ENCODE data around the gene NTSR2. TPM values are rescaled to one million over a fixed set of nuclear protein-coding genes. Genes with fewer than 3 reads are reported as not detected.

The NTSR2 gene, protein sequence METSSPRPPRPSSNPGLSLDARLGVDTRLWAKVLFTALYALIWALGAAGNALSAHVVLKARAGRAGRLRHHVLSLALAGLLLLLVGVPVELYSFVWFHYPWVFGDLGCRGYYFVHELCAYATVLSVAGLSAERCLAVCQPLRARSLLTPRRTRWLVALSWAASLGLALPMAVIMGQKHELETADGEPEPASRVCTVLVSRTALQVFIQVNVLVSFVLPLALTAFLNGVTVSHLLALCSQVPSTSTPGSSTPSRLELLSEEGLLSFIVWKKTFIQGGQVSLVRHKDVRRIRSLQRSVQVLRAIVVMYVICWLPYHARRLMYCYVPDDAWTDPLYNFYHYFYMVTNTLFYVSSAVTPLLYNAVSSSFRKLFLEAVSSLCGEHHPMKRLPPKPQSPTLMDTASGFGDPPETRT
- not detected for total RNA-seq
- long read RNA-seq: 0 reads

DNA sequence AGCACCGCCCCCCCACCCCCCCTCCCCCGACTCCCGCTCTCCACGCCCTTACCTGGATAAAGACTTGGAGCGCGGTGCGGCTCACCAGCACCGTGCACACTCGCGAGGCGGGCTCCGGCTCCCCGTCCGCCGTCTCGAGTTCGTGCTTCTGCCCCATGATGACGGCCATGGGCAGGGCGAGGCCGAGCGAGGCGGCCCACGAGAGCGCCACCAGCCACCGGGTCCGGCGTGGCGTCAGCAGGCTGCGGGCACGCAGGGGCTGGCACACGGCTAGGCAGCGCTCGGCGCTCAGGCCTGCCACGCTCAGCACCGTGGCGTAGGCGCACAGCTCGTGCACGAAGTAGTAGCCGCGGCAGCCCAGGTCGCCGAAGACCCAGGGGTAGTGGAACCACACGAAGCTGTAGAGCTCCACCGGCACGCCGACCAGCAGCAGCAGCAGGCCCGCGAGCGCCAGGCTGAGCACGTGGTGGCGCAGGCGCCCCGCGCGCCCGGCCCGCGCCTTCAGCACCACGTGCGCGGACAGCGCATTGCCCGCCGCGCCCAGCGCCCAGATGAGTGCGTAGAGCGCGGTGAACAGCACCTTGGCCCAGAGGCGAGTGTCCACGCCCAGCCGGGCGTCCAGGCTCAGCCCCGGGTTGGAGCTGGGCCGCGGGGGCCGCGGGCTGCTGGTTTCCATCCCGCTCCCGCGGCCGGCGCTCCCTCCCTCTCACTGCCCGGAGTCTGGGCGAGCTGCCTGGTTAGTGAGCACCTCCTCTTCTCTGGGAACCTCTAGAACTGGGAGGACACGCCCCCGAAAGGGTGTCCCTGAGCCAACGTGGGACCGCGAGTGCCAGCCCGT is at the start of gene NTSR2:
NTSR2 (minus strand) TSS at position 742 of the 838 bp plus-strand sequence; CDS start at position 676, 66 bp downstream.
- intact Hi-C loops (cut with DNase I, micrococcal nuclease): no loop called here
- DNase-seq (peak in 1 of 2 donors; percentile 52), ATAC-seq (peak; percentile 97)

DNA sequence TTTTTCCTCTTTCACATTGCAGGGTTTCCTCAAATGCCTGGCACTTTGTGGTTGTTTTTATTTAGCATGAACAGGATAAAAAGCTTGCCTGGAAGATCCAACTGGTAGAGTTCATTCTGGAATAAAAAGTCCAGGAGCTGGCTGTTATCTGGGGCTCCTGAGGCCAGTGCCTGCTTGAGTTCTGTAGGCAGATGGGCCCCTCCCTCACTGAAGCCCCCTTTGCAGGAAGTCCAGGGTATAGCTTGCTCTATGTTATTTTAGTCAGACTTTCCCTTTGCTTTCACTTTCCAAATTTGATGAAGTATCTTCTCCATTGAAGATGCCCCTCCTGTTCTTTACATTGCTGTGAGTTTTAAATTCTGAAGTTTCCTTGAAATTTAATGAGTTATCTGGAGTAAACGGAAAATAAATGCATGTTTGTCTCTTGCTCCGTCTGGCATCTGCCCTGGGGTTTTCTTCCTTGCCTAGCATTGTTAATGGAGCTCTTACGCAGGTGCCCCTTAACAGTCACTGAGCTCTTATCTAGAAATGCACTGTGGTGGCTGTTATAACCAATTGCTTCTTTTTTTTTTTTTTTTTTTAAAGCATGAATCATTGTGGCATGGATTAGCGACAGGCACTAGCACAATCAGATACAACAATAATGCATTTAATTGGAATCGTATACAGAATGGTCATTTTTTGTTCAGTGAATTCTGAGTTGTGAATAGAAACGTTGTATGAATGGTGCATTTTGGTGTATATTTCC is 49.4 kb upstream of the NTSR2 start:
- no peak for ATAC-seq
- no peak for DNase-seq

DNA sequence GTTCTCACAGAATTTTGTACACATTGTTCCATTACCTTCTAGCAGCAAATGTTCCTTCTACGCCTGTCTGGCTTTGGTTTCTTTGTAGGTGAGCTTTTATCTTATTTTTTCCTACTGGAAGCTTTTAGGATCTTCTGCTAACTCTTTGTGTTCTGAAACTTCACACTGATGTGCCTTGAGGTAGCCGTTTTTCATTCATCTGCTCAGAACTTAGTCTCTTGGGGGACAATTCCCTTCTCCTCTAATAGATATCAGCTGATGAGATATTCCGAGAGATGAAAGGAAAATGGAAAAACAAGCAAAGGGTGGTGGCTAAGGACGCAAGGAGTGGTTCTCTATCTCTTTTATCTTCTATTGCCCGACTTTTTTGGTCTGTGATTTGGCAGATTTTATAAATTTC is 48.6 kb upstream of the NTSR2 start:
- intact Hi-C loops (cut with DNase I, micrococcal nuclease): no loop called here
- no peak for ATAC-seq
- DNase-seq: no peak

More for the DNA sequence above, 49.4 kb upstream of the NTSR2 start:
- intact Hi-C loops (cut with DNase I, micrococcal nuclease): no loop called here

DNA sequence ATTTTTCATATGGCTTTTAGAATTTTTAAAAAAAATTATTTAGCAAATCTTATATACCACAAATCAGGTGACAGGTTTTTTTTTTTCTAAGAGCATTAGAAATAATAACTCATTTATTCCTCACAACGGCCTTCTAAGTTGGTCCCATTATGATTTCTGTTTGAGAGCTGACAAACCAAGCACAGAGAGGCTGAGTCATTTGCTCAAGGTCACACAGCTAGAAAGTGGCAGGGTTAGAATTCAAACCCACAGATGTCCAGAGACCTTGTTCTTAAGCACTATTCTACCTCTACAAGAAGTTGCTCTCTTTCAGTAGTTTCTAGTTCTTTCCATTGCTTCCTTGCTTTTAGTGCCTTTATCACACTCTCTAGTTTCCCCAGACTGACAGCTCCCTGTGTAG is 47.6 kb upstream of the NTSR2 start:
- DNase-seq (no peak), ATAC-seq (no peak)
- intact Hi-C loops (cut with DNase I, micrococcal nuclease): no loop called here

- DNase-seq: no peak
These were observed 46.8 kb upstream of the NTSR2 start for GRCh38 chr2:11716689-11717321.

DNA sequence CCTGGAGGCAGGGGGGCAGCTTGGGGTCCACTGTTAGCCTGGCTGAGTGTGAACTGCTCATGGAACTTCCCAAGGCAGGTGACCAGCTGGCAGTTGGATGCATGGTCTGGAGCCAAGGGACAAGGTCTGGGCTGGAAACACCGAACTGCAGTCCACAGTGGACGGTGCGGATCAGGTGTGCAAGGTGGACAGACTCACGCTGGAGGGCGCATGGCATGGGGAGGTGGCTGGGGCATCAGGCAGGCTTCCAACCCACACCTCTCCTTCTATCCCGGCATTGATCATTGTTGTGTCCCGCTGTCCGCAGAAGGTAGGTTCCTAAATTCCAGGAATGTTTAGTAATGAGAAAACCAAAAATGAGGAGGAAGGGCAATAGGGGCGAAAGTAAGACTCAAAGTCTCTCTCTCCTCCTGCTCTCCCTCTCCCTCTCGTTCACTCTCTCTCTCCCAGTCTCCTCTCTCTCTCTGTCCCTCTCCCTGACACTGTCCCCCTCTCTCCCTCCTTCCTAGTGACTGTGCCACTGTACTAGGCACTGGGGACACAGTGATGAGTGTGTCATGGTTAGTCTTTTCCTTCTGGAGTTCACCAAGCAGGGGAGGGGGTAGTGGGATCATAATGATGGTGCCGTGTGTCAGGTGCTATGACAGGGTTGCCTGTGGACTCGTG is 46.1 kb upstream of the NTSR2 start:
- ATAC-seq (no peak), DNase-seq (no peak)

More at GRCh38 chr2:11716689-11717321, 46.8 kb upstream of the NTSR2 start:
- no peak for ATAC-seq
- intact Hi-C loops (cut with DNase I, micrococcal nuclease): no loop called here

GRCh38 chr2:11713815-11714214 is 43.8 kb upstream of the NTSR2 start:
- intact Hi-C loops (cut with DNase I, micrococcal nuclease): no loop called here
- ATAC-seq (no peak), DNase-seq (no peak)

More for the DNA sequence above, 46.1 kb upstream of the NTSR2 start:
- intact Hi-C loops (cut with DNase I, micrococcal nuclease): no loop called here

DNA sequence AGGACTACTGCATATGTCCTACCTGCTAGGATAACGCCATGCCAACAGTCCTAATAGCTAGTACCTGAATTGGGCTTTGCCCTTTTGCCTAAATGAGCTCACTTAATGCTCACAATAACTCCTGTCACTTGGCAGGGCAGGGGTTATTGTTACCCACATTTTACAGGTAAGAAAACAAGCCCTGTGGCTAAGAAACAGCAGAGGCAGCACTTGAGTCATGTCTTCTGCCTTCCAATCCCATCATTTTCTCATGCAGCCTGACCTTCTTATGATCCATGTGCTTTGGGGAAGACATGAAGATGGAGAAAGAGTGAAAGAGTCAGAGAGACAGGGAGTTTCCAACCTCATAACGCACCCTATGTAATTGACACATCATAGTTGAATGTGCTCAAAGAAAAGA is 42.9 kb upstream of the NTSR2 start:
- no peak for ATAC-seq
- DNase-seq: no peak
- intact Hi-C loops (cut with DNase I, micrococcal nuclease): no loop called here

DNA sequence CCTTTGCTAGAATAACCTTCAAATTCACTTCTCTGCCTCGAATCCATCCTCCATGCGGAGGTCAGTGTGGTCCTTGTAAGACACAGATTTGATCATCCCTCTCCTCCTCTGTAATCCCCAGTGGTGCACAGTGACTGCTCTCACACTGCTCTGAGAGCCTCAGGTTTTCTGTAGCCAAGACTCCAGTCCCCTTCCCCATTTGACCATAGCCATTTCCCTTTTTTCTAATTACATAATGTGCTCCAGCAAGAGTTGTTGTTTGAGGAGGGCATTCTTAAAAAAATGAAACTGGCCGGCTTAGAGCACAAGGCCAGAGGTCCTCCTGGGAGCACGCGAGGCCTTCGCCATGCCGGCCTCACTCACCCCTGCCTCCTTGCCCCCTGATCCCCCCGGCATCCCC is 41.8 kb upstream of the NTSR2 start:
- DNase-seq (no peak), ATAC-seq (no peak)
- intact Hi-C loops (cut with DNase I, micrococcal nuclease): no loop called here

GRCh38 chr2:11711354-11711716 is 41.3 kb upstream of the NTSR2 start:
- ATAC-seq (no peak), DNase-seq (no peak)
- intact Hi-C loops (cut with DNase I, micrococcal nuclease): no loop called here

DNA sequence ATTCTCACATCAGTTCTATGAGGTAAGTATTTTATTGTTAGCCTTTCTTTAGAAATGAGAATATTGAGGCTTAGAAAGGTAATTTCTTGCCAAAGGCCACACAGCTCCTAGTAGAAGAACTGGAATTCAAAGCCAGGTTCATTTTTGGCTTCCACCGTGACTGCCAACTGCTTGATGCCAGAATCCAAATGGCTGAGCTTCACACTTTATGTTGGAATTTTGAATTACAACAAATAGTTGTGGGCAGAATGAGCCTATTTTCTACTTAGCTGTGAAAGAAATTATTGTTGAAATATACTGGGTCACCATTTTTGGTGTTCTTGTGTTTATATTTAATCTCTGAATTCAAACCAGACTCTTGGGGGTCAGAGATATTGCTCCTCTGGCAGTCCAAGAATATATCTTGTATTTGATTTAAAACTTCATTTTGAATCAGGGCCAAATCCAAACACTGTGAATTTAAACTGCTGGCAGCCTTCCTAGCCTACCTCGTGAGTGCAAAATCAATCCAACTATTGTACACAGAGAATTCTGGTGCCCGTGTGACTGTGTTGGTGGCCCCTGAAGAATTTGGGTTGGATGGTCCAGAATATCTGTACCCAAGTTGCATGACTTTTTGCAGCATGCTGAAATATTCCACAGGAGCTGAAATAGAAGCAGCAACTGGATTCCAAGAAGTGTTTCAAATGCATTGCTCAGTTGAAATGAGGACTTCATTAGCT is 40.8 kb upstream of the NTSR2 start:
- no peak for ATAC-seq
- intact Hi-C loops (cut with DNase I, micrococcal nuclease): no loop called here
- no peak for DNase-seq

DNA sequence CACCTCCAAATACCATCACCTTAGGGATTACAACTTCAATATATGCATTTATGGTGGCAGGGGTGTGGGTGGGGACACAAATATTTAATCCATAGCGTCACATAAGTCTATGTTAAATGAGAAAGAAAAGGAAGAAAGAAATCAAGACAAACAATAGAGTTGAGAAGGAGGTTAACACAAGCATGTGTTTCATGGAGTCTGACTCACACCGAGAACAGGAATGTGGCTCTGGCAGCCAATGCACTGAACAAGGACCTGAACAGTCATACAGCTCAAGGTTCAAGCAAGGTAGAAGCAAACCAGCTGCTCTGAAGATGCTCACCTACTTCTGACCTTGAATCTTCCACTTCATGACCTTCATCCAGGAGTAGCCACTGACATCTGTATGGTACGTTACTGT is 40.2 kb upstream of the NTSR2 start:
- DNase-seq (no peak), ATAC-seq (no peak)
- intact Hi-C loops (cut with DNase I, micrococcal nuclease): no loop called here

GRCh38 chr2:11709293-11709692 is 39.3 kb upstream of the NTSR2 start:
- DNase-seq: no peak
- intact Hi-C loops (cut with DNase I, micrococcal nuclease): no loop called here
- ATAC-seq: no peak

DNA sequence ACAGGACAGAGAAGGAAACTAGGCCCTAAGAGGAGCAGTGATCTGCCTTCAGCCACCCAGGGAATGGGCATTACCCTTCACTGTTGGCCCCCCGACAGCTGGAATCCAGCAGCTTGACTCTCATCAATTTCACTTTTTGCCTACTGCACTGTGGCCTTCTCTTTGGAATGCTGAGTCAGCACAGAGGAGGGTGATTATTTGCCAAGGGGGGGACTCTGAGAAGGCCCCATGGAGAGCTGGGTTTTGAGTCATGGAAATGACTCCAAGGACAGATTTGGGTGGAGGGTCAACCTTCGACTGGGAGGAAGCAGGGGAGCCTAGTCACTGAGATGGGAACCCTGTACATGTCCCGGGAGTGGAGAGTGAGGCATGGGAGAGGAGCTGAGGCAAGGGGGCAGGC is 38.1 kb upstream of the NTSR2 start:
- intact Hi-C loops (cut with DNase I, micrococcal nuclease): no loop called here
- ATAC-seq (no peak), DNase-seq (no peak)

GRCh38 chr2:11705711-11706110 is 35.7 kb upstream of the NTSR2 start:
- intact Hi-C loops (cut with DNase I, micrococcal nuclease): no loop called here
- DNase-seq (no peak), ATAC-seq (no peak)

GRCh38 chr2:11705063-11705462 is 35.1 kb upstream of the NTSR2 start:
- DNase-seq: no peak
- ATAC-seq: no peak
- intact Hi-C loops (cut with DNase I, micrococcal nuclease): no loop called here

GRCh38 chr2:11703700-11704099 is 33.7 kb upstream of the NTSR2 start:
- intact Hi-C loops (cut with DNase I, micrococcal nuclease): no loop called here
- ATAC-seq (no peak), DNase-seq (no peak)

- DNase-seq (no peak), ATAC-seq (no peak)
- intact Hi-C loops (cut with DNase I, micrococcal nuclease): no loop called here
These were observed 33.0 kb upstream of the NTSR2 start for GRCh38 chr2:11702946-11703345.
